PC-3 (cell line): Measurements from ENCODE around the gene ZNF777. TPM values are rescaled to one million over a fixed set of nuclear protein-coding genes. Genes with fewer than 3 reads are reported as not detected.
"Not testable (repeated sequence)": the region's sequence is repeated elsewhere in the genome, so short reads cannot be mapped to it uniquely, and the experiment has no call there.

ENCODE experiments used
- ATAC-seq: fragments of 200-7000 bp; cut with Tn5 transposase; 2 replicates; pipeline ENCODE4 v1.9.1; 2020; ENCODE audit warnings: mild to moderate bottlenecking, moderate library complexity
- BruUV-seq: library from RNA; stranded (reverse); fragments of 400-500 nt; replicated peaks from 2 replicates; lab custom pipeline; 2021; lab: Mats Ljungman, UMichigan
- CTCF ChIA-PET: fragments of 300-600 bp; sonication (Branson Sonifier 250); formaldehyde crosslinking; loops from one replicate; lab custom pipeline; 2022; ENCODE audit warnings: antibody characterized with exemption; lab: Charles Lee
- POLR2A ChIA-PET: fragments of 300-600 bp; sonication (Branson Sonifier 250); formaldehyde crosslinking; loops from one replicate; lab custom pipeline; 2022; ENCODE audit warnings: antibody characterized with exemption; ENCODE audit not compliant: unreplicated experiment; lab: Charles Lee
- DNase-seq: peaks from one replicate; pipeline ENCODE4 v3.0.0-alpha.2; 2015
- H2AFZ ChIP-seq: fragments of 300-600 bp; sonication (generic); 2 replicates; pipeline ENCODE4 v1.6.0; 2016; ENCODE audit warnings: antibody characterized with exemption, low read length
- H3F3A ChIP-seq: fragments of 300-600 bp; sonication (generic); one replicate; pipeline ENCODE4 v1.6.0; 2017; ENCODE audit warnings: antibody characterized with exemption, low read length, control low read depth, mild to moderate bottlenecking; ENCODE audit not compliant: unreplicated experiment
- H3K27ac ChIP-seq: fragments of 300-600 bp; sonication (generic); 2 replicates; pipeline ENCODE4 v1.5.1; 2016; ENCODE audit warnings: mild to moderate bottlenecking, low read length
- H3K27me3 ChIP-seq: fragments of 300-600 bp; sonication (generic); 2 replicates; pipeline ENCODE4 v1.6.1; 2016; ENCODE audit warnings: low read length, mixed read lengths
- H3K36me3 ChIP-seq: fragments of 300-600 bp; sonication (generic); 2 replicates; pipeline ENCODE4 v1.6.1; 2016; ENCODE audit warnings: low read depth, mixed run types, low read length, mixed read lengths
- H3K4me1 ChIP-seq: fragments of 300-600 bp; sonication (generic); 2 replicates; pipeline ENCODE4 v1.5.1; 2016; ENCODE audit warnings: low read length; ENCODE audit not compliant: insufficient read depth
- H3K4me2 ChIP-seq: fragments of 300-600 bp; sonication (generic); 2 replicates; pipeline ENCODE4 v1.6.0; 2016; ENCODE audit warnings: low read length
- H3K4me3 ChIP-seq: fragments of 300-600 bp; sonication (generic); 2 replicates; pipeline ENCODE4 v1.5.1; 2016; ENCODE audit warnings: mild to moderate bottlenecking, low read length, mixed read lengths
- H3K79me2 ChIP-seq: fragments of 300-600 bp; sonication (generic); 2 replicates; pipeline ENCODE4 v1.6.1; 2017; ENCODE audit warnings: low read length, mixed read lengths
- H3K9ac ChIP-seq: fragments of 300-600 bp; sonication (generic); 2 replicates; pipeline ENCODE4 v1.6.0; 2016; ENCODE audit warnings: mild to moderate bottlenecking, low read length
- H3K9me2 ChIP-seq: fragments of 300-600 bp; sonication (generic); replicated peaks from 2 replicates; pipeline ENCODE4 v1.6.1; 2016; ENCODE audit warnings: mixed run types, low read length, mixed read lengths
- H3K9me3 ChIP-seq: fragments of 300-600 bp; sonication (generic); 2 replicates; pipeline ENCODE4 v1.6.1; 2016; ENCODE audit warnings: low read length, mixed read lengths
- H4K20me1 ChIP-seq: fragments of 300-600 bp; sonication (generic); 2 replicates; pipeline ENCODE4 v1.6.1; 2016; ENCODE audit warnings: low read length, mixed read lengths
- EZH2 ChIP-seq: fragments of 300-600 bp; sonication (generic); IDR thresholded peaks from one replicate; pipeline ENCODE4 v1.6.1; 2017; ENCODE audit warnings: antibody characterized with exemption, mild to moderate bottlenecking, low read length; ENCODE audit not compliant: unreplicated experiment
- EZH2phosphoT487 ChIP-seq: fragments of 300-600 bp; sonication (generic); IDR thresholded peaks from 2 replicates; pipeline ENCODE4 v1.6.1; 2018; ENCODE audit warnings: mild to moderate bottlenecking, antibody characterized with exemption, low read length, borderline replicate concordance
- intact Hi-C: fragments of 100-400 bp; cut with micrococcal nuclease; formaldehyde crosslinking; loops from 2 replicates; pipeline ENCODE4 v1.9.0; 2023
- total RNA-seq: library from RNA; depleted of rRNA; stranded (reverse); fragments of >200 nt; gene quantifications from 2 replicates; pipeline ENCODE4 v1.2.3, GENCODE V29; 2014
- TF ChIP-seq, protein P1 (sequence below): fragments of 300-600 bp; sonication (generic); conservative IDR thresholded peaks from 2 replicates; pipeline ENCODE4 v1.5.1; 2017; ENCODE audit warnings: antibody characterized with exemption, low read depth, mild to moderate bottlenecking, low read length

Gene ZNF777
- total RNA-seq, 1 experiment from 2014 or later: 9.9 TPM

DNA sequence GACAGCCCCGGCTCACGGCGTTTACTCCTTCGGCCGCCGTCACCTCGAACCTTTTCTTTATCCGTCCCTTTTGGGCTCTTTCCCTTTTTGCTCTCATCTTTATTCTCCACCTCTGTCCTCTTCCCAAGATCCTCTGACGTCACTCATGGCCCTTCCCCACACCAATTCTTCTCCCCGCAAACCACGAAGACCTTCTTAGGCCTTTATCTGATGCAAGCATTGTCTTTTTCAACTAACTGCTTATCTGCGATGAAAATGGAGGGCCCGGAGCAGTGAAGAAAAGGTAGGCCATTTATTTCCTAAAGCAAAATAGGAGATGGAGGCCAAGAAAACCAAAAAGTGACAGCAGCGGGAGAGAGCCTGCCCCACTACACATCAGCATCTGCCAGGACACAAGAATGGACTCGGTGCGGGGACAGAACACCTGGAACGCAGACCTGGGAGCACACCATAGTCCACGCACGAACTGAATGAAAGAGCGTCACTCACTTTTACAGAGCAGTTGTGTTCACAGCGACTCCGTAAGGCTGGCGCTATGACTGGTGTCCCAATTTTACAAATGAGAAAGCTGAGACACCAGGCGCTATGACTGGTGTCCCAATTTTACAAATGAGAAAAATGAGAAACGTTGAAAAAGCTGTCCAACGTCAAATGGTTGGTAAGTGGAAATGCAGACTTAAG is 45.3 kb downstream of the ZNF777 start:
- Histone ChIP-seq H3K36me3 (no peaks in the 10 kb centered on the region), H3K79me2 (no peaks in the 10 kb centered on the region), H3K4me3 (no peak overlapping the region), H3K27ac (no peak overlapping the region), H3K4me2 (no peak overlapping the region), H3K9me3 (no peaks in the 10 kb centered on the region), H3F3A (no peaks in the 10 kb centered on the region), H3K27me3 (no peaks in the 10 kb centered on the region), H4K20me1 (no peaks in the 10 kb centered on the region), H3K9ac (no peak overlapping the region), H3K4me1 (no peaks in the 10 kb centered on the region), H3K9me2 (no peaks in the 10 kb centered on the region), H2AFZ (no peak overlapping the region)
- ChIA-PET POLR2A (no interaction called here), CTCF (no interaction called here)
- no TSS peak for BruUV-seq
- DNase-seq (no peak), ATAC-seq (no peak)
- intact Hi-C loops: no loop called here
- TF ChIP-seq EZH2: no peak
- TF ChIP-seq, protein P1, sequence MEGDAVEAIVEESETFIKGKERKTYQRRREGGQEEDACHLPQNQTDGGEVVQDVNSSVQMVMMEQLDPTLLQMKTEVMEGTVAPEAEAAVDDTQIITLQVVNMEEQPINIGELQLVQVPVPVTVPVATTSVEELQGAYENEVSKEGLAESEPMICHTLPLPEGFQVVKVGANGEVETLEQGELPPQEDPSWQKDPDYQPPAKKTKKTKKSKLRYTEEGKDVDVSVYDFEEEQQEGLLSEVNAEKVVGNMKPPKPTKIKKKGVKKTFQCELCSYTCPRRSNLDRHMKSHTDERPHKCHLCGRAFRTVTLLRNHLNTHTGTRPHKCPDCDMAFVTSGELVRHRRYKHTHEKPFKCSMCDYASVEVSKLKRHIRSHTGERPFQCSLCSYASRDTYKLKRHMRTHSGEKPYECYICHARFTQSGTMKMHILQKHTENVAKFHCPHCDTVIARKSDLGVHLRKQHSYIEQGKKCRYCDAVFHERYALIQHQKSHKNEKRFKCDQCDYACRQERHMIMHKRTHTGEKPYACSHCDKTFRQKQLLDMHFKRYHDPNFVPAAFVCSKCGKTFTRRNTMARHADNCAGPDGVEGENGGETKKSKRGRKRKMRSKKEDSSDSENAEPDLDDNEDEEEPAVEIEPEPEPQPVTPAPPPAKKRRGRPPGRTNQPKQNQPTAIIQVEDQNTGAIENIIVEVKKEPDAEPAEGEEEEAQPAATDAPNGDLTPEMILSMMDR: no peak
- TF ChIP-seq EZH2phosphoT487: no peak

DNA sequence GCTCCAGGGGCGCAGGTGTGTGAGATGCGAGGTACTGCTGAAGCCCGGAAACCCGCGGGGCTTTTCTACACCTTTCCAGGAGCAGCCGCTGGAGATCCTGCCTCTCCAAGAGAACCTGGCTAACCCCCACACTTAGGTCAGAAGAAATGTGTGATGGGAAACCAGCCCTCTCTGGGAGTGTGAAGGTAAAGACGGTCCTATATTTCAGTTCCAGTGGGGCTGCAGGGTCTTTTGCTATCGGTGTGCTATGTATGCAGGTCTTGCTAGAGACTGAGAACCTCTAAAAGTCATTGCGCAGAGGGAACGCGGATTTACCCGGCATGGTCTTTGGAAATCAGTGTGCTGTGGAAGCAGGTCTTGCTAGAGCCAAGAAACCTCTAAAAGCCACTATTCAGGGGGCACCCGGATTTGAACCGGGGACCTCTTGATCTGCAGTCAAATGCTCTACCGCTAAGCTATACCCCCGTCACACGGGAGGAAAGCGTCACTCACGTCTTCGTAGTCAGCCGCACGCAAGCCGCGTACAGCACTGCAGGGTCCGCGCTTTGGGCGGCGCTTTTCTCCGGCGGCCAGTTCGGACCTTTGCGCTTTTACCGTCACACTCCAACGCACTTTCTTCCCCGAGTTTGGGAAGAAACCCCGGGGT is 46.0 kb downstream of the ZNF777 start:
- DNase-seq: no peak
- ChIA-PET CTCF (no interaction called here), POLR2A (no interaction called here)
- H3K4me2 ChIP-seq: no peak overlapping the region
- intact Hi-C loops: no loop called here
- no peaks in the 10 kb centered on the region for H3F3A ChIP-seq
- H3K36me3 ChIP-seq: no peaks in the 10 kb centered on the region
- no peak overlapping the region for H2AFZ ChIP-seq
- ATAC-seq: no peak
- no peaks in the 10 kb centered on the region for H4K20me1 ChIP-seq
- no peak overlapping the region for H3K27ac ChIP-seq
- no peaks in the 10 kb centered on the region for H3K9me2 ChIP-seq
- no TSS peak for BruUV-seq
- no peaks in the 10 kb centered on the region for H3K79me2 ChIP-seq
- H3K9me3 ChIP-seq: no peaks in the 10 kb centered on the region
- no peak overlapping the region for H3K4me3 ChIP-seq
- H3K4me1 ChIP-seq: no peaks in the 10 kb centered on the region
- H3K9ac ChIP-seq: no peak overlapping the region
- no peaks in the 10 kb centered on the region for H3K27me3 ChIP-seq
- no peak for TF ChIP-seq EZH2
- TF ChIP-seq EZH2phosphoT487: no peak
- TF ChIP-seq, protein P1: no peak

DNA sequence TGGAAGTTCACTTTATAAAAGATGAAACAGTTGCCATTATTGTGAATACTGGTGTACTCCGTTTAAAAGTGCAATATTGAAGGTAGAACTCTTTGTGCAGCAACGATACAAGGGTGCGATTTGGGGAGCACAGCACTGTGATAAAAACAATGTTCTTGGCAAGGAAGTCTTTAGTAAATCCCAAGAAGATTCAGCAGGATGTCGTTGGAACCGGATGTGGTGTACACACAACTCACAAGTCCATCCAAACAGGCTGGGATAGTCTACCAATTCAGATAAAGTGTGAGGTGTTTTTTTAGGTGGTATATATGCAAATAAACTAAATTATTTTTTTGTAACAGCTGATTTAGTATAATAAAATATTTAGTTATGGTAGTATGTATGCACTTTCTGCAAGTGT is 46.7 kb downstream of the ZNF777 start:
- H3K9me3 ChIP-seq: no peaks in the 10 kb centered on the region
- H3K9me2 ChIP-seq: no peaks in the 10 kb centered on the region
- no peak overlapping the region for H3K9ac ChIP-seq
- no peaks in the 10 kb centered on the region for H3K79me2 ChIP-seq
- CTCF ChIA-PET: no interaction called here
- no peak for DNase-seq
- no peaks in the 10 kb centered on the region for H3K36me3 ChIP-seq
- intact Hi-C loops: no loop called here
- no peaks in the 10 kb centered on the region for H3F3A ChIP-seq
- no peak overlapping the region for H3K27ac ChIP-seq
- no peak for TF ChIP-seq EZH2phosphoT487
- ATAC-seq: no peak
- H3K4me1 ChIP-seq: no peaks in the 10 kb centered on the region
- no peak overlapping the region for H3K4me3 ChIP-seq
- H3K27me3 ChIP-seq: no peaks in the 10 kb centered on the region
- BruUV-seq: no TSS peak
- no peak overlapping the region for H3K4me2 ChIP-seq
- H2AFZ ChIP-seq: no peak overlapping the region
- no peaks in the 10 kb centered on the region for H4K20me1 ChIP-seq
- POLR2A ChIA-PET: no interaction called here

DNA sequence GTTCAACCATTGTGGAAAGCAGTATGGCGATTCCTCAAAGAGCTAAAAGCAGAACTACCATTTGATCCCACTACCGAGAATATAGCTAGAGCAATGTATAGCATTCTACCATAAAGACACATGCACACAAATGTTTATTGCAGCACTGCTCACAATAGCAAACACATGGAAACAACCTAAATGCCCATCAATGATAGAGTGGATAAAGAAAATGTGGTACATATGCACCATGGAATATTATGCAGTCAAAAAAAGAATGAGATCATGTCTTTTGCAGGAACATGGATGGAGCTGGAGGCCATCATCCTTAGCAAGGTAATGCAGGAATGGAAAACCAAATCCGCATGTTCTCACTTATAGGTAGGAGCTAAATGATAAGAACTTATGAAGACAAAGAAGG is 47.8 kb downstream of the ZNF777 start:
- H3K27ac ChIP-seq, H3K4me1 ChIP-seq, H3K4me3 ChIP-seq, H3K79me2 ChIP-seq, H3K4me2 ChIP-seq, POLR2A ChIA-PET, H3K9me3 ChIP-seq, intact Hi-C loops, H3K36me3 ChIP-seq, H3K27me3 ChIP-seq, BruUV-seq, CTCF ChIA-PET, H3K9me2 ChIP-seq, ATAC-seq, DNase-seq, H2AFZ ChIP-seq, H3F3A ChIP-seq, H3K9ac ChIP-seq, H4K20me1 ChIP-seq: not testable (repeated sequence)
